Femur (tissue), 1 donor: ENCODE measurements around the gene ATF3.
A peak's percentile ranks its signal among the peaks of the same experiment; 100 is the strongest.

Source experiments
- DNase-seq: peaks from one replicate; pipeline ENCODE4 v3.0.0-alpha.2; 2017

Gene ATF3

DNA sequence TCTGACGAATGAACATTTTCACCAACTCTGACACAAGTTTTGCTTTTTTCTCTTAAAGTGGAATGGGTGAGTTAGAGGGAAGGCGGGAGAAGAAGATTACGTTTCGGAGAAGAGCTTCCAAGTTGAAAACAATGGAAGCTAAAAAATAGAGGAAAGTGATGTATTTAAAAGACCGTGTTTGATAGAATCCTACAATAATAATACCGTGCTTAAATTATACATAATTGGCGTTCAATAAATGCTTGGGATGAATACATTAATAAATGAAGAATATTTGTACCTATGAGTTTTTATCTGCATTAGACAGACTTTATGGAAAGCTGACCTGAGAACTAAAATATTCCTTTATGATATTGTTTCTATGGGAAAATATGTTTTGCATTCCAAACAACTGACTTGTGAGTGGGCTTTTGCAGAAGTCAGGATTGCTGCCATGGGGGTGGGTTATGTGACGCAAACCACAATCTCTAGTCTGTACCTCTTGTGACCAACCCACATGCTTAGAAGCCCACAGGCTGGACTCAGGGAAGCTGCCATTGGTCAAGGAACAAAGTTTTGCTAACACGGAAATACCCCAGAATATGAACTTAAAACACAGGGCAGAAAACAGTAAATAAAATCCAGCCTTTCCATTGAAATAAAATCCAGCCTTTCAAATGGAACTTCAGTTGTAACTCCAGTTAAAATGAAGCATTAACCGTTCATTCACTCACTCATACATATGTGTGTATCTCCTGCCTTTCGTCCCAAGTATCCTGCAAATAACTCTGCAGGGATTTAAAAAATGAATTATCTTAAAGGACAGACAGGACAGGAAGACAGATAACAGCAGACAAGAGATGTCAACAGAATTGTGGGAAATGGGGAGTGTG lies 21.3 kb upstream of the ATF3 start:
- peak; percentile 48 for DNase-seq

DNA sequence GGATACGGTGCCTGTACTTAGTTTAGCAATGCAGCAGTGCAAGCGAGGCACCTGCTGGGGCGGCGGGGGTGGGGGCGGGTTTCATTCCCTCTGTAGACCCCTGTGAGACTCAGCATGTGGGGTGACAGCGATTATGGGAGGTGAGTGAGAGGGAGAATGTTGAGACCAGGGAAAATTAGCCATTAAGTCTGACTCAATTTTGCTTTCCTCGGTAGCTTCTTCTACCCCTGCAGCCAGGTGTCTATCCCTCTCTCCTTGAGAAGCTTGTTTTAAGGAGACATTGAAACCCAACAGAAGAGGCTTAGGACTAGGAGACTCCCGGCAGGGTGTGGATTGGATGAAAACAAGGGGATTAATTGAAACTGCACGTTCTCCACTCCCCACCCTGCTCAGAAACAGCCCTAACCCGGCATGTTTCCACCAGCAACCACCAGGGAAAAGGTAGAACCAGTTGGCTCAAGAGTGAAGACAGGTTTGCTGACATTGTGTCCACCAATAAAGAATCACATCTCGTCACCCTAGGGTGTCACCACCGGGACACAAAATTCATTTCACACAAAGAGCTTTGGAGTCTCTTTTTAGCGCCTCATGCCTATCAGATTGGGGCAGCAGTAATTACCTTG lies 20.6 kb upstream of the ATF3 start:
- no peak for DNase-seq

DNA sequence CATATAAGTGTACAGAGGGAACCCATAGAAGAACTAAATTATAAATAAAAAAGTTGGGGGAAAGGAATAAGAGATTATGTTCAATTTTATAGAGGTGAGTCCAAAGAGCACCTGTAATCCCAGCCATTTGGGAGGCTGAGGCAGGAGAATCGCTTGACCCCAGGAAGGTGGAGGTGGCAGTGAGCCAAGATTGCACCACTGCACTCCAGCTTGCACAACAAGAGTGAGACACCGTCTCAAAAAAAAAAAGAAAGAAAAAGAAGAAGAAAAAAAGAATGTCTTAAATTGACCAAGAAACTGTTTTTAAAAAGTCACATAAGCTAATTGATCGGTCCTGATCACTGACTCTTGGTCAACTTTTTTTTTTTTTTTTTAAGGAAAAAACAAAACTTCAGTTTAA lies 19.1 kb upstream of the ATF3 start:
- no peak for DNase-seq

DNA sequence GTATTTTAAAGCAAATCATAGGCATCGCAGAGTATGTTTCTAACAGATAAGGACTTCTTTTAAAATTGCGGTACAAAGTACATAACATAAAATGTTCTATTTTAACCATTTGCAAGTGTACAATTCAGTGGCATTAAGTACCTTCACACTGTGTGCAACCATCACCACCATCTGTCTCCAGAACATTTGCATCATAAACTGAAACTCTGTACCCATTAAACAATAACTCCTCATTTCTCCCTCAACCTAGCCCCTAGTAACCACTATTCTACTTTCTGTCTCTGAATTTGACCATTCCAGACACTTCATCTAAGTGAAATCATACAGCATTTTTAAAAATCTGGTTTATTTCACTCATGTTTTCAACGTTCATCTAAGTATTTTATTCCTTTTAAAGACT lies 16.6 kb upstream of the ATF3 start:
- DNase-seq: no peak

DNA sequence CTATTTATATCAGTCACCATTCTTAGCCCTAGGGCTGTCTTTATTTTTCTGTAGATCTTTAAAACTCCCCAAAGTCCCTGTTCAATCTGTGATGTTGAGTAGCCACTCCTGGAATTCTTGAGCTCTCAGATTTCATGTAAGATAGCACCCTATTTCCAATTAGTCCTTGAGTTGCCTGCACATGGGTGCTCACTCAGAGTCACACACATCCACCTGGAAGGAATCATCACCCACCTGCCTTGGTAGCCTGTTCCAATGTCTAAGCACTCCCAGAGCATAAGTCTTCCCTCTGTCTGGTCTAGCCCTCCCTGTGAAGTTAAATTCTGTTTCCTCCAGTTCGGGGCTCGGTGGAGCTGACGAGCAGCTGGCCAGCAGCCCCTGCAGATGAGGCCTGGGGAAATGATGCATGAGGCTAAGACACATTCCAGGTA lies 14.7 kb upstream of the ATF3 start:
- no peak for DNase-seq

DNA sequence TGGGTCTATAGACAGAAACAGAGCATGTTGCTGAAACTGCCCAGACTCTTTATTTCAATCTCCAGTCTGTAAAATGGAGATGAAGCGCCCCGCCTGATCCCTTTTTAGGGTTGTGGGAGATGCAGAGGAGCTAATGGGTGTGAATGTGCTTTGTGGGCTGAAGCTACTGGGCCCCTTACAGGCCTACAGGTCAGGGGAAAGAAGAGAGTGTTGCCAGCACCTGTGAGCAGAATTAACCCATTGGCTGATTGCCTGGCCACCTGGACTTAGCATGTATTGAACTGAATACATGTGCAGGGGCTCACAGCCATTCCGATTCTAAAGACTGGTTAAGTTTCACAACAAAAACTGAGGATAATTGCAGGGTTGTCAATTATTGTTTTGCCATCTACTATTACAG lies 13.9 kb upstream of the ATF3 start:
- DNase-seq: no peak

DNA sequence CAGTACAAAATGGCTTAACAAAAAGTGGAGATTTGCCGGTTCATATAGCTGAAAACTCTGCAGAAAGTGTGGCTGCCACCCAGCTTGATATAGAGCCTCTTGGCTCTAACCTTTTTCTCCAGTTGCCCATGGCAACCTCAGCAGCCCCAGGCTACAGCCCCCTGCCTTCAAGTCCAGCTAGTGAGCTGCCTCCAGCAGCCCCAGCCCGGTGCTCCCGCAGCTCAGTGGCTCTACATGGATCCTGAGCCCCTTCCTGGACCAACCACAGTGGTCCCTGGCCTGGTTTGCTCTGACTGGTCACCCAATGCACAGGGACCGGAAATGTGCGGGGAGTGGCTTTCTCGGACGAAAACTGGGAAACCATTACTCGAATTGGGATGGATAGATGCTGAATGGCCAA lies 13.3 kb upstream of the ATF3 start:
- no peak for DNase-seq

DNA sequence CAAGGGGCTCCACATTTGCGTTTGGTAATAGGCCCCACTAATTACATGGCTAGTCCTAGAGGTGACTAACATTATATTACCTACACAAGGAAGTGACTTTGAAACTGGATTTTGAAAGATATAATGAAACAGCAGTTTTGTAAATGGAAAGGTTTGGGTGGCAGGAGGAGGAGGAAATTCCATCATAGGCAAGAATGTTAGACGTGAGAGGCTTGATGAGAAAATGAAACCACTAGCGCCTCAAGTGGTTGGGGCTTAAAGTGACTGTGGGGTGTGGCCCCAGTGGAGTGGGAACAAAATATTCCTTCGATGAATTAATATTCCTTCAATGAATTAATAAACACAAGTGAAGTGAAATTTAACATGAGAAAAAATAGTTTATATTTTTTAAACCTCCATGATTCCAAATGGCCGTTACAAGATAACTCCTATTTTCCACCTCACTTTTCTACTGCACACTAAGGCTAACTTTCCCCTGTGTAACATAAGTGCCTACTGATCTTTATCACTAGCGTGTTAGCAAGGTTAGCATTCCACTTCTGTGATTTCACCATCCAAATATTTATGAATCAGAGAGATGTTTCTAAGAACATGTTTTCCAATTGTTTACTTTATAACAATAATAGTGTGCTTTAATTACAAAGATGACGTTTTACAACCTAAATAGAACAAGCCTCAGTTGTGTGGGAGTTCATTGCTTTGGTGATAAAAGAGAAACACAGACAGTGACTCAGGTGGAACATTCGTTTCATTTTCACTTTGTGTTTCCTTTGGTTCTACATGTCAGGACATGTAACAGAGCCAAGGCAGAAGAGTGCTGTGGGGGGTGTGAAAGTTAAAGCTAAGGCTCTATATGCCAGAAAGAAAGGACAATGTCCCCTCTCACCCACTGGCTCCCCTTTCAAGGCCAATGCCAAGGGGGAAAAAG lies 12.5 kb upstream of the ATF3 start:
- no peak for DNase-seq

DNA sequence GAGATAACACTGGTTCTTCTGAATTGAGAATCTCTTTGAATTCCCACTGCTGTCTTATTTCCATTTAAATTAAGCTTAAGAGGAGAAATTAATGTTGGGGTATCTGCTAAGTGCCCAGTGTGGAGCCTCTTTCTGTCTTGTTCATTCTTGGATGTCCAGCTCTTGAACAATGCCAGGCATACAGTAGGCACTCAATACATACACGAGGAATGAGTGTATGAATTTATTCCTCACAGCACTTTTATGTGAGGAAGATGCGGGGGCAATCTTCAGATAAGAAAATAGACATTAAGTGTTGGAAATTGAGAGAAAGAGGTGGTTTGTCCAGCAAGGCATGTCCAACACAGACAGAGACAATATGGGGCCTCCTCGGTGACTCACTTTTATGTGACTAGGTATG lies 11.8 kb upstream of the ATF3 start:
- DNase-seq: no peak

DNA sequence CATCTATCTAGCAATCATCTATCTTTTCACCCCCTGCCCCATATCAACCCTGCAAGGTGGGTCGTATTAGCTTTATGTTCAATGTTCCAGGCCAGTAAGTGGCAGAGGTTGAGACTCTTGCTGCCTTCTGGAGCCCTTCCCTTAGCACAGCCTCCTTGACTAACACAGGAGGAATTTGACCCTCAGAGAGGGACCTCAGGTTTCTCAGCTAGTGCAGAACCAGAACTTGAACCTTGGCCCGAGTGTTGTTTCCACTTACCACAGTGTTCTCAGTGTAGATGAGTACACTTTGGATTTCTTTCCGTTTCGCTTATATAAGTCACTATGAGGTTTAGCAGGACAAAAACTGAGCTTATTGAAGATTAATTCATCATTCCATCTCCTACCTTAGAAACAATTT lies 11.1 kb upstream of the ATF3 start:
- DNase-seq: no peak

DNA sequence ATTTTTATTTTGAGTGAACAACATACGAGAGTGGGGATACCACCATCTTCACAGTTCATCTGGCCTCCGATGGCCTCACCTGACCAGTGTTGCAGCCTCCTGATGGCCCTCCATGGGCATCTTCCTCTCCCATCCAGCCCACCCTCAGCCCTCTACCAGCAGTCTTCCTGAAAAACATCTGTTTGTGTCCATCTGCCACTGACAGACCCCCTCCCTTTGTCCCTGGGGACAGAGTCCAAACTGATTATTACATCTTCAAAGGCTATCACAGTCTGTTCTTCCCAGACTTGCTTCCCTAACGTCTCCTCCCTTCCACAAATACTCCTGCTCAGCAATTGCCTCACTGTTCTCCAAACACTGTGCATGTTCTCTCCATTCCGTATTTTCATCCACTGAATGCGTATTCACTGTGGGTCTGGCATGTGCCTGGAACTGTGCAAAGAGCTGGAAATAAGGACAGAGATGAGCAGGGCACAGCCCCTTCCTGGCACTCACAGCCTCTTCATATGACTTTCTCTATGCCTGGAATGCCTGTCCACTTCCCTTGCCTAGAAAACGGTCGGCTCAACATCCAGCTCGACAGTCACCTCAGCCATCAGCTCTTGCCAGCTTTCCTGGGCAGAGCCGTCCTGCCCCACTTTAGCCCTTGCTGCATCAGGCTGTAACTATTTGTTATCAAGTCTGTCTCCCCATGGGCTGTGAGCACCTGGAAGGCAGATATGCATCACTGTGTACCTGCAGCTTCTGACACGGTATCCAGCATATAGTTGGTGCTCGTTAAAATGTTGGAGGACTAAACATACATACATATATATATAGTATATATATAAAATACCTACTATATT lies 8.3 kb upstream of the ATF3 start:
- DNase-seq: no peak

DNA sequence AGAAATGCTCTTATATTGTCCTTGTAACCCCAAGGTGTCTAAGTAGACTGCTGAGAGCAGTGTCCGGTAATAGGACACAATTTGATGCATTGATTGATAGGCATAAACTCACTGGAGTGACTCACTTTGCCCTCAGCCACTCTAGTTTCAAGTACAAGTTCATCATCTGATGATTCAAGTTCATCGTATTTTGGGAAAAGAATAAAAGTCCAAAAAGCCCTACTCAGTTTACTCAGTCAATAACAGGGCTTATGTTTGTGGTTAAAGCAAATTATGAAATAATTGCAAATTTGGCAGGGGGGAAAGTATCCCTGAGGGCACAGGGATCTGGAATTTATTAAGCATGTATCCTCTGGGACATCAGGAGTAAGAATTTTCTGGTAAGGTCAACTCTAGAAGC lies 7.6 kb upstream of the ATF3 start:
- DNase-seq: no peak

DNA sequence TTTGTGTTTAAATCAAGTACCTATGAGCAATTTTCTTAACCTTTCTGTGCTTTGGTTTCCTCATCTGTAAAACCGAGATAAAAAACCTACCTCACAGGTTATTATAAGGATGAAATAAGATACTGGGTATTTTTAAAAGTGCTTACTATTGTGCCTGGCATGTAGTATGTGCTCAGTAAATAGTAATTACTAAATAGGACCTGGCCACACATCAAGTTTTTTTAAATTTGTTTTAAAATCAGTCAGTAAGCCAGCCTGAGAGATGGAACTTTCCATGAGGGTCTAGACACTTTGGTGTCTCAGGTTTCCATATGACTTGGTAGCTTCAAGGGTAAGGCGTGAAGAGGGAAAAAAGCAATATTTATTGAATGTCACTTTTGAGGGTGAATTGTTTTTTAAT lies 7.0 kb upstream of the ATF3 start:
- no peak for DNase-seq

DNA sequence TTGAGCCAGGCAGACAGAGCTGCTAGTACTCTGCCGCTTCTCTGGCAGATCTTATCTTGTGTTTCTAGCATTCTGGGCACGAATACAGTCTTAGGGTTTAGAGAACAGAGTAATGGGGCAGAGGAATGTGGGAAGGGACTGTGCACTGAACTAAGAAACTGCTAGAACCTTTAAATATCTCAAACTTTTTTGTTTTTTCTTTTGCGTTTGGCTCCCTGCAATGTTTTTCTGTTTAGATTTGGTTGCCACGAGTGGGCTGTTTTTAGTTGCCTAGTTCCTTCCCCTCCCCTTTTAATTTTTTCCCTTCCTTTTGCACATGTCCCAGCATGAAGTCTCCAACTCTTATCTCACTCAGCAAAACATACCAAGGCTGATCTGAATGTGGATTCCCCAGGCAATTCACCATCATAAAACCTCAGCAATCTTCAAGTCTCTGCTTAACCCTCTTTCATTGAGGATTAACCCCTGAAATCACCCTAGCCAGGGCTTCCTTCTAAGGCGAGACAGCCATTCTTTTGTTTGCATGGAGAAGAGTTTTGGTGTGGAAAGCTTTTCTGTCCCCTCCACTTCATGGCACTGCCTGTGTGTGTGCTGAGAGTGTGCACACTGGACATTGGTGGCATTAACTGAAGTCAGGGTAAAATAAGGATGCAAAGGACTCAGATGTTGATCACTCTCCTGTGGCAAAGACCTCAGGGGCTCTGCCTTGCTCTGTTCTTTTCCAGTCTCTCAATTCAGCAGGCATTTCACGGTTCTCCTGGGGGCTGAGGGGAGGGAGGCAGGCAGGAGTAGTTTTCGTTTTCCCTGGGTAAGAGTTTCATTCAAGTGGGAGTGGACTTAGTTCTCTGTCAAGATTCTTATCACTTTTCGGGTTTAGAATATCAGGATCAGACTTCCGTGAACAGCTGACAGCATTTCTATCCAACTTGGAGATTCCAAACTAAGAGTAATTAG lies 2.8 kb upstream of the ATF3 start:
- no peak for DNase-seq

DNA sequence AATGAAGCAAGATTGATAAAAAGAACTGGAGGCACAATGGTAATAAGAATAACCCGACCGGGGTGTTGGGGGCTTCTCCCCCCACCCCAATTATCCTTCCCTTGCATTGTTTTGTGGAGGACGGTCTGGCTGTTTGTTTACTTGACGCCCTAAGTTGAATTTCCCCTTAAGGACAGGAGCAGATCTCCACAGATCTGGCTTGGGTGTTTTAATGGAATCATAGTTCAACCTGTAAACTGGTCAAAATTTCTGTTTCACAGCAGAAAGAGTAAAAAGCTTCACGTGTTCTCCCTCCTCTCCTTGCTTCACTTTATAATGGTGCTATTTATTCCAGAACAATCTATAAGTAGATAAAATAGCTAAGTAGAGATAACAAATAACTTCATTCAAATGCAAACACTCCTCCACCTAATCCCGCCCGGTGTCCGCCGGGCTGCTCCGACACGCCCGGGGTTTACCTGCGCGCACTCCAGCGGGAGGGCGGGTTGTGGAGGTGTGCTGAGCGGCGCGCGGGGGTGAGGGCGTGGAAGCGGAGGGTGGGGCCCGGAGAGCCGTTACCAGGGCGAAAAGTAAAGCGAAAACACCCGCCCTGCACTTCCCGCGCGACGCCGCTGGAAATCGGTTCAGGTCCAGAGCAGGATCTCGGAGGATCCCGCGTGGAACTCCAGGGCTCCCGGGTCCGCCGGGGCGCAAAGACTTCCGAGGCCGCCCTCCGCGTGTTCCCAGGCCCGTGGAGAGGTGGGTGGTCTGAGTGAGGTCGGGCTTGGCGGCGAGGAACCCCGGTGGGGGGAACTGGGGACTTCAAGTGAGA lies 2.0 kb upstream of the ATF3 start:
- DNase-seq: peak; percentile 53

DNA sequence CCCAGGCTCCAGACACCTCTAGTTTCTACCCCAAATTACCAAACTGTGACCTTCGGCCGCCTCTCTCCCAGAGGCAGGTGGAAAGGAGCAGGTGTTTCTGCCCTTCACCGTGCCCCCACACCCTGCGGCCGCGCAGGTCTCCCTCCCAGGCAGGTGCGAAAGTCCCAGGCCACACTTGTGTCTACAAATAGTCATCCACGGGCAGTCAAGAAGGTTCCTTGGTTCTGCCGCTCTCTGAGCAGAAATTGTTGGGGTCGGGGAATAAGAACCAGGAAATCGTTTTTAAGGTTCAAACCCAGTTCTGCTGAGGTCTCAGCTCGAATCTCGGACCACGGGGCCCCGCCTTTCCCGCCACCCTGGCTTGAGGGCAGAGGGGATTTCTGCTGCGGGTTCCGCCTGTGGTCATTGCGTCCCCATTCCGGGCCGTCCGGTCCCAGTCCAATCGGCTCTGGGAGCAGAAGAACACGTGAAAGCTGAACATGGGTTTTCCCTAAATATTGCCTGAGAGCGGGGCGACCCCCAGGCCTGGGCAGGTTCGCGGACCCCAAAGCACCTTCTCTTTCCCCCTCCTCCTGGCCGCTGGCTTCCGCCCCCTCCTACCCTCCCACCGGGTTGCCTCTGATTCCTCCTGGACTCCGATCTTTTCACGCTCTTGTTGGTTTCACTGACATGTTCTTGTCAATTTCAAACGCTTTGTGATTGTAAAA lies 1.2 kb upstream of the ATF3 start:
- DNase-seq: peak; percentile 46

DNA sequence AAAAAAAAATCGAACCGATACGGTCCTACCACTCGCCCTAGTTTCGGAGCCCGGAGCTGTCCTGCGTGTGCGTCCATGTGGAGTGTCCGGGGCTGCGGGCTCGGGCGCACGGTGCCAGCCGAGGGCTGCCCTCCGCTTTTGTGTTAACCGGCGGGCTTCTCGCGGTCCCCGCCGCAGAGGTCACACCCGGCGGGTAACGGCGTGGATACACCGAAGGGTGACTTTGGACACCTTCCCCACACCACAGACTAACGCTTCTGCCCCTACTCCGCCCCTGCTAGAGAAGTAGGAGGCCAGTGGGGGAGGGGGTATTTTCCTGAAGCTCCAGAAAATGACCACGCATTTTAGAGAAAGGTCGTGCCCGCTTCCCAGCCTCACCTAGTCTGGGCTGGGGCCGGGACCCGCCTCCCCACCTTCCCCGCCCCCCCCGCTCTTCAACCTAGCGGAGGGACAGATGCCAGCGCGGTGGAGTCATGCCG lies 609 bp upstream of the ATF3 start:
- DNase-seq: no peak

DNA sequence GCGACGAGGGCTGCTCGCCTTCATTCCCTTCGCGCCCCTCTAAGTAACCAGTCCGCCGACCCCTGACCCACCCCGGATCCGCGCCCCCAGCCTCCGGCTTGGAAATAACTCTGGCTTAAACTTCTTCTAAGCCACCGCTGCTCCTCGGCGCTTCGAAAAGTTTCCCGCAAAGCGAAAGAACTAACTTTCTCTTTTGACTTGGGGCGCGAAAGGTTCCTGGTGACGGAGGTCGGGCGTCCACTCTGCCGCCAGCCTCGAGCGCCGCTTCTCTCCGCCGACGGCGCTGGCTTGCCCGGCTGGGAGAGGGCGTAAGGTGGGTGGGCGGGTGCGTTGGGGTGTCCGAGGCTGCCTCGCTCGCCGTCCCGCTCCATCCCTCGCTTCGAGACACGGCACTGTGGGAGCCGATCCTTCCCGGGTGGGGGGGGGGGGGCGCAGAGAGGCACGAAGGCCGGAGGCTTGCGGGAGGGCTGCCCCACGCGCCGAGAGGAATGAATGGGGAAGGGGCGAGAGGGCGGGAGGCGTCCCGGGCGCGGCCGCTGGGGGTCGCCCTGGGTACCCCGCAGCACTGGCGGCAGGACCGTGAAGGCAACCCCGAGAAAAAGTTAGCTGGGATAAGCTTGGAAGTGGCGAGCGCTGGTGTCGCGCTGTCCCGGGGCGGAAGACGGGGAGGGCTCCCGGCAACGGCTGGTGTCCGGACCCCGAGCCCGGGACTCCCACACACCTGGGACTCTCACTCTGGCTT lies 569 bp downstream of the ATF3 start:
- DNase-seq: peak; percentile 77
